ENCODE results near the gene RAPGEF2. TPM values are rescaled to one million over a fixed set of nuclear protein-coding genes. Genes with fewer than 3 reads are reported as not detected.

RAPGEF2 gene
- total RNA-seq, 1 experiment from 2014 or later = 37.1 TPM

DNA sequence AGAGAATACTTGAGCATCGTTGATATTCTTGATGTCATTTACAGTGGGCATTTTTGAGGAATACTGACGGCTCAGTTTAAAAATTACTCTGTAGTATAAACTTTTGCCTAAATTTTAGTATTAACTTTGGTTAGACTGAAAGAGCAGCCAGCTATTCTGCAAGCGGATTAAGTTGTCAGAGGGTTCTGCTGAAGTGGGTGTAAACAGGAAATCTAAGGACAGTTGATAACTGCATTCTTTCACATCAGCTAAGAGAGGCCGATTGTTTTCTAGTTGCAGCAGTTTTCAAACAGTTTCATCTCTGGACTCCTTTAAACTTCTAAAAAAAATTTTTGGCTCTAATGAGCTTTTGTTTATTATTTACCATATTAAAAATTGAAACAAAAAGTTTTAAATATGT lies 149.6 kb downstream of the RAPGEF2 start:
- Histone ChIP-seq H3K23ac (ENCODE audit: insufficient read length, low read depth, low read length) (no peak overlapping the region), H3K9ac (ENCODE audit: extremely low read depth, insufficient read length, low read length) (no peak overlapping the region), H4K8ac (replicated peaks; ENCODE audit: insufficient read length, low read depth, low read length) (no peak overlapping the region), H3K18ac (ENCODE audit: insufficient read length, low read depth, low read length) (no peak overlapping the region), H2BK5ac (ENCODE audit: insufficient read length, low read length) (no peak overlapping the region), H3K23me2 (ENCODE audit: insufficient read length, low read depth, low read length, poor library complexity, severe bottlenecking) (no peaks in the 10 kb centered on the region), H3T11ph (ENCODE audit: low read length) (no peak overlapping the region), H3K4me1 (ENCODE audit: insufficient read depth, low read length) (no peaks in the 10 kb centered on the region), H2BK12ac (ENCODE audit: insufficient read length, low read depth, low read length) (no peak overlapping the region), H2AFZ (ENCODE audit: low read length) (no peak overlapping the region), H2BK15ac (ENCODE audit: low read depth, low read length) (no peak overlapping the region), H3K9me3 (ENCODE audit: control insufficient read depth, low read depth, low read length) (no peaks in the 10 kb centered on the region), H3K27ac (ENCODE audit: insufficient read length, low read depth, low read length) (no peak overlapping the region), H3K27me3 (ENCODE audit: insufficient read depth, low read length) (no peaks in the 10 kb centered on the region), H2AK5ac (ENCODE audit: insufficient read length, low read length) (no peak overlapping the region), H3K14ac (ENCODE audit: insufficient read depth, low read length) (no peak overlapping the region), H3K56ac (ENCODE audit: insufficient read length, low read depth, low read length) (no peak overlapping the region), H4K5ac (ENCODE audit: insufficient read length, low read depth, low read length) (no peak overlapping the region), H3K79me1 (ENCODE audit: insufficient read depth, low read depth, low read length, poor library complexity, severe bottlenecking) (peaks cover 3% of the 10 kb centered on the region), H3K4me2 (ENCODE audit: insufficient read depth, insufficient read length, low read length) (no peak overlapping the region), H3K4ac (ENCODE audit: low read depth, low read length) (no peak overlapping the region), H4K20me1 (ENCODE audit: control insufficient read depth, insufficient read depth, insufficient read length) (no peaks in the 10 kb centered on the region), H2BK120ac (ENCODE audit: low read depth, low read length, poor library complexity, severe bottlenecking) (no peak overlapping the region), H3K79me2 (ENCODE audit: insufficient read depth, low read length) (no peaks in the 10 kb centered on the region), H2BK20ac (ENCODE audit: low read depth, low read length, poor library complexity, severe bottlenecking) (no peak overlapping the region), H4K91ac (ENCODE audit: insufficient read length, low read depth, low read length) (no peak overlapping the region)
- Mint-ChIP-seq H3K36me3 (ENCODE audit: insufficient read depth in 1 of 3, low read depth in 3 of 3) (peaks cover 36 to 41% (median 37%) of the 10 kb centered on the region in 3 experiments), H3K27me3 (ENCODE audit: low read depth) (peaks cover 1% of the 10 kb centered on the region), H3K4me1 (peaks cover under 1 to 8% of the 10 kb centered on the region in 2 experiments; a peak in 3 of 4 replicates), H3K4me3 (no peak overlapping the region), H3K27ac (no peak overlapping the region), H3K9me3 (peaks cover 17 to 18% of the 10 kb centered on the region in 2 experiments; a peak in 4 of 5 replicates)
- no peak for DNase-seq
- TF ChIP-seq, protein P1, sequence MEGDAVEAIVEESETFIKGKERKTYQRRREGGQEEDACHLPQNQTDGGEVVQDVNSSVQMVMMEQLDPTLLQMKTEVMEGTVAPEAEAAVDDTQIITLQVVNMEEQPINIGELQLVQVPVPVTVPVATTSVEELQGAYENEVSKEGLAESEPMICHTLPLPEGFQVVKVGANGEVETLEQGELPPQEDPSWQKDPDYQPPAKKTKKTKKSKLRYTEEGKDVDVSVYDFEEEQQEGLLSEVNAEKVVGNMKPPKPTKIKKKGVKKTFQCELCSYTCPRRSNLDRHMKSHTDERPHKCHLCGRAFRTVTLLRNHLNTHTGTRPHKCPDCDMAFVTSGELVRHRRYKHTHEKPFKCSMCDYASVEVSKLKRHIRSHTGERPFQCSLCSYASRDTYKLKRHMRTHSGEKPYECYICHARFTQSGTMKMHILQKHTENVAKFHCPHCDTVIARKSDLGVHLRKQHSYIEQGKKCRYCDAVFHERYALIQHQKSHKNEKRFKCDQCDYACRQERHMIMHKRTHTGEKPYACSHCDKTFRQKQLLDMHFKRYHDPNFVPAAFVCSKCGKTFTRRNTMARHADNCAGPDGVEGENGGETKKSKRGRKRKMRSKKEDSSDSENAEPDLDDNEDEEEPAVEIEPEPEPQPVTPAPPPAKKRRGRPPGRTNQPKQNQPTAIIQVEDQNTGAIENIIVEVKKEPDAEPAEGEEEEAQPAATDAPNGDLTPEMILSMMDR (conservative IDR thresholded peaks at IDR 0.05) = no peak
- no CpG with 5 or more reads among the region's 4 CpGs for WGBS (ENCODE audit: extremely low coverage, insufficient read length, low lambda C conversion rate)
